Vagina (tissue), 2 donors: Measurements from ENCODE around the gene FAM9C. TPM values are rescaled to one million over a fixed set of nuclear protein-coding genes. Genes with fewer than 3 reads are reported as not detected.

Source experiments
- DNase-seq, 2 donors: peaks; one replicate each; pipeline ENCODE4 v3.0.0-alpha.2; 2017; ENCODE audit errors: extremely low spot score in 2 of 2
- H3K27ac ChIP-seq: fragments of 200-600 bp; sonication (generic); one replicate; pipeline ENCODE4 v1.5.1; 2019
- H3K27me3 ChIP-seq: fragments of 200-600 bp; sonication (generic); one replicate; pipeline ENCODE4 v1.5.1; 2019
- H3K36me3 ChIP-seq, 2 donors: fragments of 200-600 bp; sonication (generic); one replicate each; pipeline ENCODE4 v1.5.1; 2017 to 2019
- H3K4me1 ChIP-seq: fragments of 200-600 bp; sonication (generic); one replicate; pipeline ENCODE4 v1.5.1; 2019
- H3K4me3 ChIP-seq, 2 donors: fragments of 200-600 bp; sonication (generic); 1 replicate in 1 of 2; 2 replicates in 1 of 2; pipeline ENCODE4 v1.5.1; 2016 to 2019
- H3K9me3 ChIP-seq: fragments of 200-600 bp; sonication (generic); one replicate; pipeline ENCODE4 v1.5.1; 2019
- CTCF ChIP-seq, 3 experiments: fragments of 450-650 bp in 2 of 3; fragments of 200-600 bp in 1 of 3; sonication (generic) in 1 of 3; IDR thresholded peaks; one replicate each; pipeline ENCODE4 v1.5.1; 2017 to 2019; ENCODE audit warnings: antibody characterized with exemption in 3 of 3, mild to moderate bottlenecking in 2 of 3, moderate library complexity in 2 of 3
- POLR2A ChIP-seq, 2 donors: fragments of 450-650 bp; IDR thresholded peaks; one replicate each; pipeline ENCODE4 v1.6.1; 2017; ENCODE audit warnings: antibody characterized with exemption in 2 of 2, mild to moderate bottlenecking in 2 of 2, moderate library complexity in 2 of 2
- POLR2AphosphoS5 ChIP-seq, 2 donors: sonication (generic); formaldehyde crosslinking; IDR thresholded peaks; one replicate each; pipeline ENCODE4 v1.9.0; 2017; ENCODE audit warnings: antibody characterized with exemption in 2 of 2, mild to moderate bottlenecking in 2 of 2, low read depth in 1 of 2; ENCODE audit not compliant: insufficient read depth in 1 of 2
- intact Hi-C: fragments of 100-400 bp; cut with DNase I; formaldehyde crosslinking; loops from one replicate; pipeline ENCODE4 v1.15.1; 2023
- total RNA-seq: library from RNA; depleted of rRNA; stranded (reverse); fragments of >200 nt; gene quantifications from one replicate; pipeline ENCODE4 v1.2.3, GENCODE V29; 2016

The FAM9C gene
- total RNA-seq, 1 donor from 2014 or later = not detected

GRCh38 chrX:13000301-13000811 lies 44.1 kb downstream of the FAM9C start:
- intact Hi-C loops = no loop called here
- peak overlapping the region; percentile 44 for H3K27ac ChIP-seq
- no peak overlapping the region for H3K4me3 ChIP-seq
- peaks cover 10% of the 10 kb centered on the region for H3K4me1 ChIP-seq
- H3K36me3 ChIP-seq = no peaks in the 10 kb centered on the region
- no peak for DNase-seq
- H3K9me3 ChIP-seq = no peaks in the 10 kb centered on the region
- TF ChIP-seq CTCF (IDR thresholded peaks at IDR 0.05) (no peak), POLR2AphosphoS5 (IDR thresholded peaks at IDR 0.05; ENCODE audit: insufficient read depth in 1 of 2, low read depth in 1 of 2) (no peak), POLR2A (IDR thresholded peaks at IDR 0.05) (no peak)
- no peaks in the 10 kb centered on the region for H3K27me3 ChIP-seq

GRCh38 chrX:12999422-12999821 lies 45.0 kb downstream of the FAM9C start:
- no peaks in the 10 kb centered on the region for H3K27me3 ChIP-seq
- H3K4me1 ChIP-seq = peaks cover 10% of the 10 kb centered on the region
- intact Hi-C loops = no loop called here
- TF ChIP-seq POLR2A (IDR thresholded peaks at IDR 0.05) (no peak), CTCF (IDR thresholded peaks at IDR 0.05) (no peak), POLR2AphosphoS5 (IDR thresholded peaks at IDR 0.05; ENCODE audit: insufficient read depth in 1 of 2, low read depth in 1 of 2) (no peak)
- H3K4me3 ChIP-seq = no peak overlapping the region
- no peaks in the 10 kb centered on the region for H3K36me3 ChIP-seq
- no peaks in the 10 kb centered on the region for H3K9me3 ChIP-seq
- no peak for DNase-seq
- H3K27ac ChIP-seq = peak overlapping the region; percentile 44

GRCh38 chrX:12997906-12998687 lies 46.3 kb downstream of the FAM9C start:
- H3K27ac ChIP-seq = no peak overlapping the region
- no peak overlapping the region for H3K4me3 ChIP-seq
- H3K9me3 ChIP-seq = no peaks in the 10 kb centered on the region
- no peaks in the 10 kb centered on the region for H3K36me3 ChIP-seq
- H3K4me1 ChIP-seq = peaks cover 10% of the 10 kb centered on the region
- intact Hi-C loops = no loop called here
- TF ChIP-seq CTCF (IDR thresholded peaks at IDR 0.05) (no peak), POLR2A (IDR thresholded peaks at IDR 0.05) (no peak), POLR2AphosphoS5 (IDR thresholded peaks at IDR 0.05; ENCODE audit: insufficient read depth in 1 of 2, low read depth in 1 of 2) (no peak)
- H3K27me3 ChIP-seq = no peaks in the 10 kb centered on the region
- DNase-seq = no peak

GRCh38 chrX:12996934-12997435 lies 47.4 kb downstream of the FAM9C start:
- Histone ChIP-seq H3K27me3 (no peaks in the 10 kb centered on the region), H3K27ac (no peak overlapping the region), H3K36me3 (no peaks in the 10 kb centered on the region), H3K4me3 (no peak overlapping the region), H3K9me3 (no peaks in the 10 kb centered on the region), H3K4me1 (peaks cover 10% of the 10 kb centered on the region)
- TF ChIP-seq POLR2A (IDR thresholded peaks at IDR 0.05) = no peak
- no peak for TF ChIP-seq CTCF (IDR thresholded peaks at IDR 0.05)
- intact Hi-C loops = no loop called here
- no peak for DNase-seq

- DNase-seq = no peak
- Histone ChIP-seq H3K4me3 (no peak overlapping the region), H3K27ac (no peak overlapping the region), H3K36me3 (no peaks in the 10 kb centered on the region), H3K9me3 (no peaks in the 10 kb centered on the region), H3K4me1 (peaks cover 8% of the 10 kb centered on the region), H3K27me3 (no peaks in the 10 kb centered on the region)
- no peak for TF ChIP-seq POLR2AphosphoS5 (IDR thresholded peaks at IDR 0.05; ENCODE audit: insufficient read depth in 1 of 2, low read depth in 1 of 2)
- TF ChIP-seq POLR2A (IDR thresholded peaks at IDR 0.05) = no peak
- no peak for TF ChIP-seq CTCF (IDR thresholded peaks at IDR 0.05)
- intact Hi-C loops = no loop called here
Observed at GRCh38 chrX:12994321-12994720, 50.1 kb downstream of the FAM9C start.
